HepG2 (cell line): ENCODE data around the gene ARHGAP9. TPM values are rescaled to one million over a fixed set of nuclear protein-coding genes. Genes with fewer than 3 reads are reported as not detected.

ENCODE experiments used
- ATAC-seq: fragments of 200-7000 bp; cut with Tn5 transposase; 3 replicates; pipeline ENCODE4 v1.9.1; 2020; ENCODE audit warnings: mild to moderate bottlenecking, moderate library complexity
- BruUV-seq: library from RNA; stranded (reverse); fragments of 400-500 nt; replicated peaks from 2 replicates; lab custom pipeline; 2021; lab: Mats Ljungman, UMichigan
- CTCF ChIA-PET: fragments of 300-600 bp; formaldehyde crosslinking; extraction: SDS; loops from one replicate; lab custom pipeline; 2021; ENCODE audit warnings: low total read pairs, inconsistent platforms, low intra/inter-chr PET ratio; lab: Yijun Ruan, JAX
- POLR2A ChIA-PET: fragments of 350-600 bp; sonication (Branson Sonifier 250); formaldehyde crosslinking; loops from one replicate; lab custom pipeline; 2020; ENCODE audit warnings: antibody characterized with exemption, inconsistent platforms; lab: Yijun Ruan, JAX
- DNase-seq: peaks from one replicate; pipeline ENCODE4 v3.0.0-alpha.2; 2015; ENCODE audit warnings: low spot score
- FAIRE-seq: peaks from 3 replicates; lab custom pipeline; 2011; peaks lifted over from hg19 to GRCh38; lab: Jason Lieb, UNC
- H2AFZ ChIP-seq: one replicate; pipeline ENCODE4 v1.6.1; 2011; ENCODE audit warnings: low read length, inconsistent platforms
- H3K27ac ChIP-seq: fragments of 300-600 bp; 3 replicates; pipeline ENCODE4 v1.8.0; 2011; ENCODE audit warnings: mixed run types, mild to moderate bottlenecking, mixed read lengths, low read length, inconsistent platforms; ENCODE audit not compliant: insufficient read depth; ENCODE audit errors: extremely low read length
- H3K27me3 ChIP-seq, 2 experiments: fragments of 200-600 bp in 1 of 2; 2 replicates in 1 of 2; 3 replicates in 1 of 2; pipeline versions ENCODE4 v1.6.0 to v1.8.0; 2011; ENCODE audit warnings: low read length in 2 of 2, mild to moderate bottlenecking in 2 of 2, moderate library complexity in 2 of 2, inconsistent platforms in 1 of 2; ENCODE audit not compliant: insufficient read depth in 2 of 2, control insufficient read depth in 1 of 2
- H3K36me3 ChIP-seq, 2 experiments: fragments of 200-600 bp in 1 of 2; replicated peaks in 1 of 2; 2 replicates in 1 of 2; 3 replicates in 1 of 2; pipeline versions ENCODE4 v1.5.1 to v1.8.0; 2011; ENCODE audit warnings: low read length in 2 of 2, inconsistent platforms in 1 of 2; ENCODE audit not compliant: insufficient read depth in 2 of 2, control insufficient read depth in 1 of 2
- H3K4me1 ChIP-seq: 2 replicates; pipeline ENCODE4 v1.5.1; 2012; ENCODE audit warnings: low read length, inconsistent platforms; ENCODE audit not compliant: insufficient read depth
- H3K4me2 ChIP-seq: 2 replicates; pipeline ENCODE4 v1.6.0; 2011; ENCODE audit warnings: low read depth, low read length, inconsistent platforms
- H3K4me3 ChIP-seq, 3 experiments: fragments of 200-600 bp in 1 of 3; sonication (generic), shearing (Covaris generic) in 1 of 3; replicated peaks in 1 of 3; 2 replicates each; pipeline ENCODE4 v1.5.1; 2011 to 2016; ENCODE audit warnings: low read length in 3 of 3, inconsistent platforms in 2 of 3, low read depth in 2 of 3, mild to moderate bottlenecking in 2 of 3, control low read depth in 1 of 3, mixed read lengths in 1 of 3; ENCODE audit not compliant: insufficient read depth in 1 of 3
- H3K79me2 ChIP-seq: one replicate; pipeline ENCODE4 v1.6.1; 2011; ENCODE audit warnings: low read length, inconsistent platforms; ENCODE audit not compliant: insufficient read depth
- H3K9ac ChIP-seq: 2 replicates; pipeline ENCODE4 v1.6.0; 2011; ENCODE audit warnings: mild to moderate bottlenecking, low read depth, low read length, inconsistent platforms; ENCODE audit not compliant: insufficient read depth
- H3K9me3 ChIP-seq: 2 replicates; pipeline ENCODE4 v1.5.1; 2012; ENCODE audit warnings: mild to moderate bottlenecking, low read length
- H4K20me1 ChIP-seq: 2 replicates; pipeline ENCODE4 v1.6.0; 2011; ENCODE audit warnings: inconsistent platforms, mild to moderate bottlenecking, low read length, moderate library complexity; ENCODE audit not compliant: insufficient read depth
- AKAP8 ChIP-seq: sonication (generic); formaldehyde crosslinking; IDR thresholded peaks from 2 replicates; pipeline ENCODE4 v1.5.1; 2020; ENCODE audit warnings: mild to moderate bottlenecking, missing genetic modification reagents
- WIZ ChIP-seq: sonication (generic); formaldehyde crosslinking; IDR thresholded peaks from 2 replicates; pipeline ENCODE4 v1.5.1; 2020; ENCODE audit warnings: mild to moderate bottlenecking, missing genetic modification reagents
- ZNF737 ChIP-seq: sonication (generic); formaldehyde crosslinking; IDR thresholded peaks from 2 replicates; pipeline ENCODE4 v1.5.0; 2020; ENCODE audit warnings: missing genetic modification reagents, mild to moderate bottlenecking, borderline replicate concordance
- WGBS: methylation state at CpG from one replicate; pipeline ENCODE4 v1.1.6; 2017; ENCODE audit warnings: low lambda C conversion rate; 5-methylcytosine and 5-hydroxymethylcytosine counted together
- in situ Hi-C: cut with HindIII; loops from 2 replicates; pipeline ENCODE4 v1.10.0; 2017; ENCODE audit warnings: low pct_unique_long_range_greater_than_20kb; ENCODE audit not compliant: extremely low pct_ligation_motif_present
- intact Hi-C: fragments of 100-400 bp; cut with micrococcal nuclease; formaldehyde crosslinking; loops from one replicate; pipeline ENCODE4 v1.10.0; 2022; ENCODE audit not compliant: unreplicated experiment
- polyA plus RNA-seq, 8 experiments: library from polyadenylated mRNA; depleted of rRNA in 3 of 8; stranded (reverse) in 7 of 8; unstranded in 1 of 8; fragments of >200 nt; fragmentation: Illumina TruSeq in 4 of 8; extraction: Trizol in 4 of 8; gene quantifications; 2 replicates each; pipeline versions ENCODE4 v1.2.1 to v1.2.3, GENCODE V29; 2011 to 2016; ENCODE audit warnings: low read depth in 4 of 8, missing spikeins in 1 of 8, mixed read lengths in 1 of 8; ENCODE audit not compliant: insufficient read depth in 1 of 8
- total RNA-seq, 5 experiments: library from RNA; depleted of rRNA; stranded (reverse); fragments of >200 nt; fragmentation: Illumina TruSeq; extraction: Trizol; gene quantifications; 2 replicates each; pipeline ENCODE4 v1.2.3, GENCODE V29; 2016; ENCODE audit warnings: low read depth in 1 of 5
- TF ChIP-seq, protein P1 (sequence below): sonication (generic); IDR thresholded peaks from 2 replicates; pipeline ENCODE4 v1.6.1; 2016; ENCODE audit warnings: low read depth, borderline replicate concordance
- TF ChIP-seq, protein P2 (sequence below): sonication (generic); formaldehyde crosslinking; IDR thresholded peaks from 2 replicates; pipeline ENCODE4 v1.4.0; 2020; ENCODE audit warnings: missing genetic modification reagents; ENCODE audit errors: not compliant biosample characterization

The ARHGAP9 gene
- total and polyA plus RNA-seq, 2 of the 13 experiments (the other 11 are each of a cell fraction or from before 2014, with no cell fraction given), result 0.18 to 1.2 TPM

DNA sequence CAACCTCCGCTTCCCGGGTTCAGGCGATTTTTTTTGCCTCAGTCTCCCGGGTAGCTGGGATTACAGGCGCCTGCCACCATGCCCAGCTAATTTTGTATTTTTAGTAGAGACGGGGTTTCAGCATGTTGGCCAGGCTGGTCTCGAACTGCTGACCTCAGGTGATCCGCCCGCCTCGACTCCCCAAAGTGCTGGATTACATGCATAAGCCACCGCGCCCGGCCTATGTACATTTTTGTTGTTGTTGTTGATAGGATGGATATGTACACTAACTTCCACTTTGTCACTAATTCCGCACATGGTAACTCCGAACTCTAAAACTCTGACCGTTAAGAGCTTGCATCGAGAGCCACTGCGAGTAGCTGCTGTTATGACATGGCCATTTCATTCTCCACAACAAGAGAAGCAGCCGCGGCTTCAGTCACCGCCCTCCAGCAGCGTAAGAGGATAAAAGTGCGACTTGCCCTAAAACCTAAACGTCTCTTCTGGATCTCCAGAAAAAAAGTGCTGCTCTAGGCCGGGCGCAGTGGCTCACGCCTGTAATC lies 7.5 kb upstream of the ARHGAP9 start:
- Histone ChIP-seq H2AFZ (no peak overlapping the region), H3K27me3 (peaks cover 0 to 4% of the 10 kb centered on the region in 2 experiments; a peak in 1 of 5 replicates), H3K36me3 (peaks cover 14 to 29% of the 10 kb centered on the region in 2 experiments), H3K79me2 (peaks cover 23% of the 10 kb centered on the region), H4K20me1 (peaks cover 4% of the 10 kb centered on the region; the same call in 1 of the 2 replicates), H3K9me3 (no peaks in the 10 kb centered on the region), H3K4me1 (peaks cover 23% of the 10 kb centered on the region), H3K4me3 (no peak overlapping the region), H3K27ac (no peak overlapping the region), H3K4me2 (peak overlapping the region; percentile 42), H3K9ac (no peak overlapping the region)
- ATAC-seq, result no peak
- CTCF ChIA-PET, result no interaction called here
- no peak for TF ChIP-seq WIZ (CRISPR knock-in tag)
- TF ChIP-seq ZNF737 (CRISPR knock-in tag), result no peak
- no peak for TF ChIP-seq AKAP8 (CRISPR knock-in tag)
- TF ChIP-seq, protein P1, sequence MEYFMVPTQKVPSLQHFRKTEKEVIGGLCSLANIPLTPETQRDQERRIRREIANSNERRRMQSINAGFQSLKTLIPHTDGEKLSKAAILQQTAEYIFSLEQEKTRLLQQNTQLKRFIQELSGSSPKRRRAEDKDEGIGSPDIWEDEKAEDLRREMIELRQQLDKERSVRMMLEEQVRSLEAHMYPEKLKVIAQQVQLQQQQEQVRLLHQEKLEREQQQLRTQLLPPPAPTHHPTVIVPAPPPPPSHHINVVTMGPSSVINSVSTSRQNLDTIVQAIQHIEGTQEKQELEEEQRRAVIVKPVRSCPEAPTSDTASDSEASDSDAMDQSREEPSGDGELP, result no peak
- TF ChIP-seq, protein P2, sequence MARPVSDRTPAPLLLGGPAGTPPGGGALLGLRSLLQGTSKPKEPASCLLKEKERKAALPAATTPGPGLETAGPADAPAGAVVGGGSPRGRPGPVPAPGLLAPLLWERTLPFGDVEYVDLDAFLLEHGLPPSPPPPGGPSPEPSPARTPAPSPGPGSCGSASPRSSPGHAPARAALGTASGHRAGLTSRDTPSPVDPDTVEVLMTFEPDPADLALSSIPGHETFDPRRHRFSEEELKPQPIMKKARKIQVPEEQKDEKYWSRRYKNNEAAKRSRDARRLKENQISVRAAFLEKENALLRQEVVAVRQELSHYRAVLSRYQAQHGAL (CRISPR knock-in tag), result no peak
- DNase-seq, result no peak
- POLR2A ChIA-PET, result interaction anchor here (1.2 to 2.1 kb wide), 2 partner anchors 12 to 33 kb away, joined by 4 read pairs; partner anchors contain the start of gene DDIT3
- in situ Hi-C loops, result no loop called here
- WGBS, result 87% methylated on average over 27 of the region's 27 CpGs
- intact Hi-C loops, result loop anchor here (2.0 kb wide), 1 partner anchor 24 kb away; no protein-coding TSS in a partner anchor
- no TSS peak for BruUV-seq
- no peak for FAIRE-seq
